ENCODE results near the gene PDCD11. TPM values are rescaled to one million over a fixed set of nuclear protein-coding genes. Genes with fewer than 3 reads are reported as not detected.
"Not testable (repeated sequence)": the region's sequence is repeated elsewhere in the genome, so short reads cannot be mapped to it uniquely, and the experiment has no call there.

The PDCD11 gene
- total RNA-seq, 1 donor from 2014 or later, result 26.3 TPM

- DNase-seq (ENCODE audit: low read depth in 2 of 2), result no peak
Measured at GRCh38 chr10:103472005-103472404, 75.6 kb downstream of the PDCD11 start.

- DNase-seq (ENCODE audit: low read depth in 2 of 2), result peak in 1 of 2 donors; percentile 12
Measured at GRCh38 chr10:103473261-103473671, 76.8 kb downstream of the PDCD11 start.

- no peak for DNase-seq (ENCODE audit: low read depth in 2 of 2)
Measured at GRCh38 chr10:103474077-103474476, 77.7 kb downstream of the PDCD11 start.

GRCh38 chr10:103475437-103475836, 79.0 kb downstream of the PDCD11 start:
- no peak for DNase-seq (ENCODE audit: low read depth in 2 of 2)

GRCh38 chr10:103476046-103476768, 79.8 kb downstream of the PDCD11 start:
- DNase-seq (ENCODE audit: low read depth in 2 of 2), result no peak

- no peak for DNase-seq (ENCODE audit: low read depth in 2 of 2)
Measured at GRCh38 chr10:103478671-103479070, 82.2 kb downstream of the PDCD11 start.

- no peak for DNase-seq (ENCODE audit: low read depth in 2 of 2)
Measured at GRCh38 chr10:103479135-103479534, 82.7 kb downstream of the PDCD11 start, which contains the start of gene CALHM3. TSS of gene CALHM3 (minus strand) at chr10:103479240. CDS start at chr10:103479032, 208 bp downstream.

GRCh38 chr10:103480521-103480920, 84.1 kb downstream of the PDCD11 start:
- peak; percentile 9 to 39 for DNase-seq (ENCODE audit: low read depth in 2 of 2)

- peak; percentile 72 to 84 for DNase-seq (ENCODE audit: low read depth in 2 of 2)
Measured at GRCh38 chr10:103481974-103482531, 85.6 kb downstream of the PDCD11 start.

- not testable (repeated sequence) for DNase-seq (ENCODE audit: low read depth in 2 of 2)
Measured at GRCh38 chr10:103486635-103487409, 90.4 kb downstream of the PDCD11 start.

GRCh38 chr10:103487410-103487708, 90.9 kb downstream of the PDCD11 start:
- no peak for DNase-seq (ENCODE audit: low read depth in 2 of 2)

GRCh38 chr10:103490986-103491314, 94.5 kb downstream of the PDCD11 start:
- no peak for DNase-seq (ENCODE audit: low read depth in 2 of 2)

GRCh38 chr10:103491729-103492364, 95.4 kb downstream of the PDCD11 start:
- peak in 1 of 2 donors; percentile 63 for DNase-seq (ENCODE audit: low read depth in 2 of 2)

GRCh38 chr10:103492655-103493261, 96.3 kb downstream of the PDCD11 start:
- no peak for DNase-seq (ENCODE audit: low read depth in 2 of 2)

- no peak for DNase-seq (ENCODE audit: low read depth in 2 of 2)
Measured at GRCh38 chr10:103493362-103493915, 97.0 kb downstream of the PDCD11 start, which contains the start of gene NEURL1. TSS of gene NEURL1 (plus strand) at chr10:103493705. CDS start at chr10:103494388, 683 bp downstream.

- no peak for DNase-seq (ENCODE audit: low read depth in 2 of 2)
Measured at GRCh38 chr10:103493916-103494877, 97.8 kb downstream of the PDCD11 start.

- no peak for DNase-seq (ENCODE audit: low read depth in 2 of 2)
Measured at GRCh38 chr10:103495321-103495720, 98.9 kb downstream of the PDCD11 start.

Data from dermis microvascular lymphatic vessel endothelial cell (primary cell).